Activated CD8-positive, alpha-beta memory T cell treated with anti-CD3 and anti-CD28 coated beads, Interleukin-2, amount 50 U/mL, for 4 hours (primary cell): ENCODE data around the gene FASLG.
"Not testable (repeated sequence)": the region's sequence is repeated elsewhere in the genome, so short reads cannot be mapped to it uniquely, and the experiment has no call there.

Experiments
- DNase-seq: peaks from one replicate; pipeline ENCODE4 v3.0.0-alpha.2; 2020

Gene FASLG

DNA sequence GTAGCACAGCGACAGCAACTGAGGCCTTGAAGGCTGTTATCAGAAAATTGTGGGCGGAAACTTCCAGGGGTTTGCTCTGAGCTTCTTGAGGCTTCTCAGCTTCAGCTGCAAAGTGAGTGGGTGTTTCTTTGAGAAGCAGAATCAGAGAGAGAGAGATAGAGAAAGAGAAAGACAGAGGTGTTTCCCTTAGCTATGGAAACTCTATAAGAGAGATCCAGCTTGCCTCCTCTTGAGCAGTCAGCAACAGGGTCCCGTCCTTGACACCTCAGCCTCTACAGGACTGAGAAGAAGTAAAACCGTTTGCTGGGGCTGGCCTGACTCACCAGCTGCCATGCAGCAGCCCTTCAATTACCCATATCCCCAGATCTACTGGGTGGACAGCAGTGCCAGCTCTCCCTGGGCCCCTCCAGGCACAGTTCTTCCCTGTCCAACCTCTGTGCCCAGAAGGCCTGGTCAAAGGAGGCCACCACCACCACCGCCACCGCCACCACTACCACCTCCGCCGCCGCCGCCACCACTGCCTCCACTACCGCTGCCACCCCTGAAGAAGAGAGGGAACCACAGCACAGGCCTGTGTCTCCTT is at the start of gene FASLG:
Gene FASLG, plus strand, starts transcription at position 233 of the 583 bp plus-strand sequence. Its CDS starts 99 bp downstream, at position 332.
- DNase-seq, result peak; percentile 57

GRCh38 chr1:172609528-172609927 is 49.4 kb upstream of the FASLG start:
- DNase-seq, result no peak

DNA sequence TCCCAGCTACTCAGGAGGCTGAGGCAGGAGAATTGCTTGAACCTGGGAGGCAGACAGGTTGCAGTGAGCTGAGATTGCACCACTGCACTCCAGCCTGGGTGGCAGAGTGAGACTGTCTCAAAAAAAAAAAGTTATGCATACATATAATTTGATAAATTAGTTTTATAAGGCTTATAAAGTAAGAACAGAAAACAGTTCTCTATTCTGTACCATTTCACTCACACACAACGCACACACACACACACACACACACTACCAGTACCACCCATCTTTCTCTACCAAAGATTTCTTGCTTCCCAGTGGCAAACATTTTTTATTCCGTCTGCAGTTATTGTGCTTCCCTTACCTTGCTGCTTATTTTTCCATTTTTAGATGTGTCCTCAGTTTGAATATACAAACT is 46.4 kb upstream of the FASLG start:
- no peak for DNase-seq

GRCh38 chr1:172613294-172613693 is 45.6 kb upstream of the FASLG start:
- DNase-seq, result no peak

DNA sequence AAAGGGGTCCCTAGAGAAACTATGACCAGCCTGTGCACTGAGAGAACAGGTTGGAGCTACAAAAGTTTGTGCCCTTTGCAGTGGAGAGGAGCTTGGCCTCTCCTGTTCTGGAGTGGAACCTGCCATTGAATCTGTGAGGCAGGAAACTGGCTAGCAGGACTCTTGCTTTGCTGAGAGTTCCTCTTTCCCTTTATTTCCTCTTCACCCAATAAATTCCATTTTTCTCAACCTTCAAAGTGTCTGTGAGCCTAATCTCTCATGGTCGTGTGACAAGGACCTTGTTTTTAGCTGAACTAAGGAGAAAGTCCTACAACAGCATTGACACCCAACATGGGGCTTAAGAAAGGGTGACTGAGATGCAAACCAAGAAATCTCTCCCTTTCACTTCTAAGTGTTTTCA is 42.7 kb upstream of the FASLG start:
- no peak for DNase-seq

DNA sequence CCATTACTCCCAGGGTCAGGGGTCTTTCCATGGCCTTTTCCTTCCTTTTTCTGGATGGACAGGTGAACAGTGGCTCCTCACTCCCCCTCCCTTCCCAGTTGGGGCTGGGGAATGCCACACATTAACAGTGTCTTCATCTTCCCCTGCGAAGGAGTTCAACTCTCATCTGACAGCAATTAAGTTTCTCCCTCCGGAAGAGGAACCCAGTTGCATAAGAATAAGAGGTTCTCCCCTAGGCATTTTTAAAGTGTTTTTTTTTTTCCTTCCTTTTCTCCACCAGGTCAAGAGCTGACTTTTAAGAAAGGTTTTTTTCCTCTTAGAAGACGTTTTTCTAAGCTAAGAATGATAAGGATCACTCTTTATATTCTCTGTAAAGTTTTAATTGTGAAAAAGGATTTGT is 42.3 kb upstream of the FASLG start:
- no peak for DNase-seq

DNA sequence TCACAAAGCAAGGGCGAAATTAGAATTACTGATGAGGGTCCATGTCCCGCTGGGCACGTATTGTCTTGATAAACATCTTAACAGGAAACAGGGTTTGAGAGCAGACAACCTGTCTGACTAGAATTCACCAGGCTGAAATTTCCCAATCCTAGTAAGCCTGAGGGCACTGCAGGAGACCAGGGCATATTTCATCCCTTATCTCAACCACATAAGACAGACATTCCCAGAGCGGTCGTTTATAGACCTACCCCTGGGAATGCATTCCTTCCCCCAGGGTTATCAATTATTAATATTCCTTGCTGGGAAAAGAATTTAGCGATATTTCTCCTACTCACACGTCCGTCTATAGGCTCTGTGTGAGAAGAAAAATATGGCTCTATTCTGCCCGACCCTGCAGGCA is 38.3 kb upstream of the FASLG start:
- DNase-seq, result not testable (repeated sequence)

- DNase-seq, result no peak
Measured at GRCh38 chr1:172622541-172622940, 36.4 kb upstream of the FASLG start.

GRCh38 chr1:172623748-172624147 is 35.2 kb upstream of the FASLG start:
- DNase-seq, result no peak

DNA sequence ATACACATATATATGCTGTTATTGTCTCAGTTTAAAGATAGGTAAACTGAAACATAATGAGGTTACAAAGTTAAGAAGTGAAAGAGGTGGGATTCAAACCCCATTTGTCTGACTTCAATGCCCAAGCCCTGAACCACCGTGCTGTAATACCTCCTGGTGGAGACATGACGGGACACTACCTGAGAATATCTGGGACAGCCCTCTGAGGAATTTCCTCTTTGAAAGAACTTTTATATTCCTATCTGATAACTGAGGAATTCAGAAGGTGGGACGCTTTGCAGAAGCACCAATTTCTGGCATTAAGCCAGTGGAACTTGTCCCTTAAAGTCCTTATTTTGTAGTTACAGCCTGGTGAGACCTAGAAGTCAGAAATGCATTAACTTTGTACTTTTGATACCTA is 32.1 kb upstream of the FASLG start:
- no peak for DNase-seq

- no peak for DNase-seq
Measured at GRCh38 chr1:172627702-172628101, 31.2 kb upstream of the FASLG start.

DNA sequence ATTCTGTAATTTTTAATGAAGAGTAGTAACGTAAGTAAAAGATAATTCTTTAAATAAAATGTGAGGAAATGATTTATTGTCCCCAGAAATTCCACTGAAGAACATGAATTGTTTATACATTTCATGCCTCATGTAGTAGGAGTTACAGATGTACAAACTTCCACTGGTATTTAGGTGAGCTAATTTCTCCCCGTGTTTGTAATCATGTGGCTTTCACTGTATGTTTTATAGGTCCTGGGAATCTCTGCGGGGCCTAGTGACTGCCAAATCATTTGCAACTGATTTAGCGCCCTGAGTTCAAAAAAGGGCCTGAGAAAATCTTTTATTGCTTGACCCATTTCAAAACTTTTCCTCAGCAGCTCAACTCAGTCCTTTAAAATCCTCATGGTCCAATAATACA is 30.5 kb upstream of the FASLG start:
- no peak for DNase-seq

DNA sequence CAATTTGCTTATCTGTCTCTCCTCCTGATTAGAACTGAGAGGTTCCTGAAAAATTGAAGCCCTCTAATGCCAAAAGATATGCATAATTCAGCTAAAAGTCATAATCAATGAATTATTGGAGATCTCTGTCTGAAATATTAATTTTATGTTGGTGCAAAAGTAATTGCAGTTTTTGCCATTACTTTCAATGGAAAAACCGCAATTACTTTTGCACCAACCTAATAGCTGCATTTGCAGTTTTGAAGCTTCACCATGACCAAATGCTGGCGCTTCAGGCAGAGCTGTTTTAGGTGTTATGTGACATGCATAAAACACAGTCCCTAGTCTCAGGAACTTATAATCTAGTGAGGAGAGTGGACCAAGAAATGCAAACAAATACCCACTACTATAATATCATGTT is 29.7 kb upstream of the FASLG start:
- DNase-seq, result no peak

DNA sequence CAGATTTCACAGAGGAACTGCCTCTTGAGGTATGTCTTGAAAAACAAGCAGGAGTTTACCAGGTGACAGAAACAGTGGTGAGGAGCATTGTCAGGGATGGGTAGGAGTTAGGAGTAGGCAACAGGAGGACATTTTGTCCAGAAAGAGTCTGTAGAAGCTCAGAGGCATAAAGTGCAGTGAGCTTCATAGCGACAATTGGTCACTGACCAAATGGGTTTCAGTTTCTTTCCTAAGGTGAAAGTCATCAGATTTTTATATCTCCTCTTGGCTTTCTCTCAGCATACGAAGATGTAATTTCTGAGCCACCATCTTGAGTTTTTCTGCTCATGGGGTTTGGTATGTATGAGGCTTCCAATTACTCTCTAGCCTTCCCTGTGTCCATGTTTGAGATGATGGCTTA is 29.3 kb upstream of the FASLG start:
- no peak for DNase-seq

GRCh38 chr1:172630056-172630818 is 28.7 kb upstream of the FASLG start:
- no peak for DNase-seq

- no peak for DNase-seq
Measured at GRCh38 chr1:172630868-172631267, 28.0 kb upstream of the FASLG start.

GRCh38 chr1:172637522-172637921 is 21.4 kb upstream of the FASLG start:
- peak; percentile 28 for DNase-seq

GRCh38 chr1:172638249-172638648 is 20.7 kb upstream of the FASLG start:
- DNase-seq, result no peak

GRCh38 chr1:172638885-172639831 is 19.7 kb upstream of the FASLG start:
- peak; percentile 71 for DNase-seq

GRCh38 chr1:172640111-172640510 is 18.8 kb upstream of the FASLG start:
- no peak for DNase-seq

DNA sequence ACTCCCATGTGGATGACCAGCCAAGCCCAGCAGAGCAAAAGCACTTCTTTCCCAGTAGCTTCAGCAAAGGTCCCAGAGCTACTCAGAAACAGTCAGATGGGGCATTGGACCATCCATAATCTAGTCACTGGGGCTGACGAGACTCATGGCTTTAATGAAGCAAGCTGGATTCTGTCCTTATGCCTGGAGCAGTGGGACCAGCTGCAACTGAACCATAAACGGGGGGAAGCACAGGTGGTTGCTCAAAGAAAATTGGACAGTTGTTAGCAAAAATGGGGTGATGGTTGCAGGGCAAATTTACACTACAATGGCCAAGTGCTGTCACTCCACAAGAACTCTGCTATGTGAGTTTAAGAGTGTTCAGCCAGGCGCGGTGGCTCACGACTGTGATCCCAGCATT is 17.4 kb upstream of the FASLG start:
- no peak for DNase-seq

- DNase-seq, result no peak
Measured at GRCh38 chr1:172642970-172643369, 15.9 kb upstream of the FASLG start.

- no peak for DNase-seq
Measured at GRCh38 chr1:172646653-172647052, 12.2 kb upstream of the FASLG start.

DNA sequence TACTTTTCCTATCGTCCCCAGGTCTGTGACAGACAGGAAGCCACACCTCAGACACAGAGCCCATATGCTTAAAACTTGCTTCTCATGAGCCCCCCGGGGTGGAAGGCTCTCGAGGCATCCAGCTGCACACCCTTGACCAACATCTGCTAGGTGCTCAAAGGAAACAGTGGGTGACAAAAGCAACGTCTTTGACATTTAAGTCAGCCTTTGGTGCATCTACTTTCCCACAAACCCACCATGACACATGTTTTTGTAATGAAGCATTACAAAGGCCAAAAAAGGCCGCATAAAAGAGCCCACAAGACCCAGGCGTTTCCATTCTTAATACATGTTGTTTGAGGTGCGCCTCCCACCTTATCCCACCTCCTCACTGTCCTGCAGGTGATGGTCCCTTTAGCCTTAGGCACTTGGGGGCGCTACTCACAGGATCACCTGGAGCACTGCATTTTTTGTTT is 11.8 kb upstream of the FASLG start:
- peak; percentile 57 for DNase-seq
